HL-60 (cell line): ENCODE results near the gene FAM229A.

ENCODE experiments used
- DNase-seq, 2 experiments: peaks; one replicate each; pipeline ENCODE4 v3.0.0-alpha.2; 2010 to 2020; ENCODE audit warnings: low read depth in 1 of 2, low spot score in 1 of 2
- H3K27ac ChIP-seq: fragments of 250-450 bp; sonication (Bioruptor Pico); replicated peaks from 2 replicates; pipeline ENCODE4 v1.5.1; 2020; ENCODE audit warnings: mild to moderate bottlenecking, moderate library complexity
- H3K27me3 ChIP-seq: fragments of 250-450 bp; sonication (Bioruptor Pico); 2 replicates; pipeline ENCODE4 v1.5.1; 2021; ENCODE audit warnings: mild to moderate bottlenecking, moderate library complexity; ENCODE audit not compliant: insufficient read depth, poor library complexity, severe bottlenecking
- H3K4me3 ChIP-seq: replicated peaks from 2 replicates; pipeline ENCODE4 v1.5.1; 2011; ENCODE audit warnings: mild to moderate bottlenecking, control low read depth, low read length; ENCODE audit not compliant: insufficient read depth
- GABPA ChIP-seq: IDR thresholded peaks from 2 replicates; pipeline ENCODE4 v1.6.1; 2012; ENCODE audit warnings: low read depth
- POLR2AphosphoS5 ChIP-seq: IDR thresholded peaks from 2 replicates; pipeline ENCODE4 v1.6.1; 2012; ENCODE audit warnings: low read depth
- SPI1 ChIP-seq: IDR thresholded peaks from 2 replicates; pipeline ENCODE4 v1.6.1; 2012; ENCODE audit warnings: low read depth, mild to moderate bottlenecking, borderline replicate concordance
- TF ChIP-seq, protein P1 (sequence below): IDR thresholded peaks from 2 replicates; pipeline ENCODE4 v1.6.1; 2012; ENCODE audit warnings: low read depth; ENCODE audit not compliant: insufficient replicate concordance
- TF ChIP-seq, protein P2 (sequence below): IDR thresholded peaks from one replicate; pipeline ENCODE4 v1.5.1; 2011; ENCODE audit warnings: low read length, control low read depth, inconsistent platforms; ENCODE audit not compliant: insufficient read depth

The FAM229A gene

DNA sequence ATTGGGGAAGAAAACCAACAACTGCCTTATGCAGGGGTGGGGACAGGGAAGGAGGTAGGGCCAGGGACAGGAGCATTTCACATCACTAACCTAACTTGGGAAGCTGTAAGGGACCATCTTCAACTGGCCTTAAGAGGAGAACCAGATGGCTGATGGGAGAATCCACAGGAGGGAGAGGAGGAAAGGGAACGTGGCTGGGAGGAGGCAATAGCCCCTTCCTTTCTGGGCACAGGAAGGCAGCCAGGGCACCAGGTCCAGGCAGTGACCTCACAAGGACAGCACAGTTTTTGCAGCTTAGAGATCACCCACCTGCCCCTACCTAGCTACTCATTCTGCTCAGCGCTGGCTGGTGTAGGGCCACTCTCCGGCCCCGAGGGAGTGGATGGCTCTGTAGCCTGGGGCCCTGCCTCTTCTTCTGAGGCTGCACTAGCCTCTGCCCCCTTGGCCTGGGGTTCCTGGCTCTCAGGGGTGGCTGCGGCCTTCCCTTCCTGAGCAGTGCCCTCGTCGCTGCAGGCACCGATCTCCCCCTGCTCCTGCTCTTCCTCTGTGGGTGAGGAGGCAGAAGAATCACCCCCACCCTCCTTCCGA lies 27.9 kb downstream of the FAM229A start:
- no peak for DNase-seq
- Histone ChIP-seq H3K27me3 (no peaks in the 10 kb centered on the region), H3K4me3 (no peak overlapping the region), H3K27ac (no peak overlapping the region)
- peak; percentile 43; the same call in 1 of the 2 replicates for TF ChIP-seq POLR2AphosphoS5
- no peak for TF ChIP-seq GABPA
- TF ChIP-seq, protein P1, sequence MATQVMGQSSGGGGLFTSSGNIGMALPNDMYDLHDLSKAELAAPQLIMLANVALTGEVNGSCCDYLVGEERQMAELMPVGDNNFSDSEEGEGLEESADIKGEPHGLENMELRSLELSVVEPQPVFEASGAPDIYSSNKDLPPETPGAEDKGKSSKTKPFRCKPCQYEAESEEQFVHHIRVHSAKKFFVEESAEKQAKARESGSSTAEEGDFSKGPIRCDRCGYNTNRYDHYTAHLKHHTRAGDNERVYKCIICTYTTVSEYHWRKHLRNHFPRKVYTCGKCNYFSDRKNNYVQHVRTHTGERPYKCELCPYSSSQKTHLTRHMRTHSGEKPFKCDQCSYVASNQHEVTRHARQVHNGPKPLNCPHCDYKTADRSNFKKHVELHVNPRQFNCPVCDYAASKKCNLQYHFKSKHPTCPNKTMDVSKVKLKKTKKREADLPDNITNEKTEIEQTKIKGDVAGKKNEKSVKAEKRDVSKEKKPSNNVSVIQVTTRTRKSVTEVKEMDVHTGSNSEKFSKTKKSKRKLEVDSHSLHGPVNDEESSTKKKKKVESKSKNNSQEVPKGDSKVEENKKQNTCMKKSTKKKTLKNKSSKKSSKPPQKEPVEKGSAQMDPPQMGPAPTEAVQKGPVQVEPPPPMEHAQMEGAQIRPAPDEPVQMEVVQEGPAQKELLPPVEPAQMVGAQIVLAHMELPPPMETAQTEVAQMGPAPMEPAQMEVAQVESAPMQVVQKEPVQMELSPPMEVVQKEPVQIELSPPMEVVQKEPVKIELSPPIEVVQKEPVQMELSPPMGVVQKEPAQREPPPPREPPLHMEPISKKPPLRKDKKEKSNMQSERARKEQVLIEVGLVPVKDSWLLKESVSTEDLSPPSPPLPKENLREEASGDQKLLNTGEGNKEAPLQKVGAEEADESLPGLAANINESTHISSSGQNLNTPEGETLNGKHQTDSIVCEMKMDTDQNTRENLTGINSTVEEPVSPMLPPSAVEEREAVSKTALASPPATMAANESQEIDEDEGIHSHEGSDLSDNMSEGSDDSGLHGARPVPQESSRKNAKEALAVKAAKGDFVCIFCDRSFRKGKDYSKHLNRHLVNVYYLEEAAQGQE: no peak

DNA sequence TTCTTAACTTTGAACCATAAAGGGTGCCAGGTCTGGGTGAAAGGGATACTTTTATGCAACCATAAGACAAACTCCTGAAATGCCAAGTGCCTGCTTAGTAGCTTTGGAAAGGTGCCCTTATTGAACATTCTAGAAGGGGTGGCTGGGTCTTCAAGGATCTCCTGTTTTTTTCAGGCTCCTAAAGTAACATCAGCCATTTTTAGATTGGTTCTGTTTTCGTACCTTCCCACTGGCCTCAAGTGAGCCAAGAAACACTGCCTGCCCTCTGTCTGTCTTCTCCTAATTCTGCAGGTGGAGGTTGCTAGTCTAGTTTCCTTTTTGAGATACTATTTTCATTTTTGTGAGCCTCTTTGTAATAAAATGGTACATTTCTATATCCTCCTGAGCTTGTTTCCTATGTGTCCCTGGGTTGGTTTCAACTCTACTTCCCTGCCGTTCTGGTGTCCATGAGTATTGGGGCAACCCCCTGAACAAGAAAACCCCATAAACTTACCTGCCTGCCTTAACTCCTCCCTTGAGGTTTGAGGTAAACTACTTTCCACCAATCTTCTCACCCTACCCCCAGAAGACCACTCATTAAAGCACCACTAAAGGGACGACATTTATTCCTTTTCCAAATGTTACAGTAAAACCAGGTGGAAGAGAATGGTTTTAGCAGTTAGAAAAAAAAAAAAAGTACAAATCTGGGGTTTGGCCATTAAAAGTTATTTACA lies 28.9 kb downstream of the FAM229A start:
- no peak overlapping the region for H3K4me3 ChIP-seq

GRCh38 chr1:32332290-32333079 lies 29.8 kb downstream of the FAM229A start:
- no peaks in the 10 kb centered on the region for H3K27me3 ChIP-seq
- no peak for TF ChIP-seq GABPA
- TF ChIP-seq SPI1: no peak
- TF ChIP-seq, protein P2, sequence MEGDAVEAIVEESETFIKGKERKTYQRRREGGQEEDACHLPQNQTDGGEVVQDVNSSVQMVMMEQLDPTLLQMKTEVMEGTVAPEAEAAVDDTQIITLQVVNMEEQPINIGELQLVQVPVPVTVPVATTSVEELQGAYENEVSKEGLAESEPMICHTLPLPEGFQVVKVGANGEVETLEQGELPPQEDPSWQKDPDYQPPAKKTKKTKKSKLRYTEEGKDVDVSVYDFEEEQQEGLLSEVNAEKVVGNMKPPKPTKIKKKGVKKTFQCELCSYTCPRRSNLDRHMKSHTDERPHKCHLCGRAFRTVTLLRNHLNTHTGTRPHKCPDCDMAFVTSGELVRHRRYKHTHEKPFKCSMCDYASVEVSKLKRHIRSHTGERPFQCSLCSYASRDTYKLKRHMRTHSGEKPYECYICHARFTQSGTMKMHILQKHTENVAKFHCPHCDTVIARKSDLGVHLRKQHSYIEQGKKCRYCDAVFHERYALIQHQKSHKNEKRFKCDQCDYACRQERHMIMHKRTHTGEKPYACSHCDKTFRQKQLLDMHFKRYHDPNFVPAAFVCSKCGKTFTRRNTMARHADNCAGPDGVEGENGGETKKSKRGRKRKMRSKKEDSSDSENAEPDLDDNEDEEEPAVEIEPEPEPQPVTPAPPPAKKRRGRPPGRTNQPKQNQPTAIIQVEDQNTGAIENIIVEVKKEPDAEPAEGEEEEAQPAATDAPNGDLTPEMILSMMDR: no peak
- TF ChIP-seq POLR2AphosphoS5: no peak
- TF ChIP-seq, protein P1: no peak
- H3K4me3 ChIP-seq: no peak overlapping the region
- H3K27ac ChIP-seq: no peak overlapping the region
- DNase-seq: no peak

More for the DNA sequence above, 28.9 kb downstream of the FAM229A start:
- no peaks in the 10 kb centered on the region for H3K27me3 ChIP-seq
- no peak for TF ChIP-seq SPI1
- no peak for TF ChIP-seq POLR2AphosphoS5
- TF ChIP-seq, protein P1: no peak
- no peak for TF ChIP-seq GABPA
- TF ChIP-seq, protein P2: no peak
- H3K27ac ChIP-seq: no peak overlapping the region
- DNase-seq: no peak
